ENCODE measurements around the gene RPTOR.

RPTOR gene

GRCh38 chr17:80891397-80892018 is 346.9 kb downstream of the RPTOR start (continued):
- TF ChIP-seq CSRNP3 (CRISPR knock-in tag; IDR thresholded peaks at IDR 0.05) (no peak), ARNTL (CRISPR knock-in tag; IDR thresholded peaks at IDR 0.05; ENCODE audit: borderline replicate concordance, low read depth) (no peak), RARB (CRISPR knock-in tag; IDR thresholded peaks at IDR 0.05) (no peak), ZFP30 (CRISPR knock-in tag; IDR thresholded peaks at IDR 0.05) (no peak), ZC3H10 (CRISPR knock-in tag; IDR thresholded peaks at IDR 0.05) (no peak), GLIS3 (CRISPR knock-in tag; IDR thresholded peaks at IDR 0.05) (no peak), ZNF565 (CRISPR knock-in tag; conservative IDR thresholded peaks at IDR 0.05; ENCODE audit: low read depth) (no peak), CSDC2 (CRISPR knock-in tag; IDR thresholded peaks at IDR 0.05) (no peak), ZNF8 (CRISPR knock-in tag; IDR thresholded peaks at IDR 0.05) (no peak), ESRRG (CRISPR knock-in tag; IDR thresholded peaks at IDR 0.05) (no peak), TOX (CRISPR knock-in tag; IDR thresholded peaks at IDR 0.05; ENCODE audit: borderline replicate concordance) (no peak), OSR1 (CRISPR knock-in tag; IDR thresholded peaks at IDR 0.05) (no peak), SNAI2 (CRISPR knock-in tag; IDR thresholded peaks at IDR 0.05) (no peak), PPARA (CRISPR knock-in tag; IDR thresholded peaks at IDR 0.05; ENCODE audit: borderline replicate concordance) (no peak)

- TF ChIP-seq ZC3H10 (CRISPR knock-in tag; IDR thresholded peaks at IDR 0.05) (no peak), CSDC2 (CRISPR knock-in tag; IDR thresholded peaks at IDR 0.05) (no peak), BACH2 (CRISPR knock-in tag; IDR thresholded peaks at IDR 0.05; ENCODE audit: borderline replicate concordance) (no peak)
- peak; percentile 76 for ATAC-seq
These were observed 347.6 kb downstream of the RPTOR start for GRCh38 chr17:80892019-80892855.

- peak; percentile 92 for ATAC-seq
- no peak for TF ChIP-seq ARNTL (CRISPR knock-in tag; IDR thresholded peaks at IDR 0.05; ENCODE audit: borderline replicate concordance, low read depth)
- TF ChIP-seq ZNF70 (CRISPR knock-in tag; IDR thresholded peaks at IDR 0.05): no peak
- no peak for TF ChIP-seq ZC3H10 (CRISPR knock-in tag; IDR thresholded peaks at IDR 0.05)
- TF ChIP-seq CSDC2 (CRISPR knock-in tag; IDR thresholded peaks at IDR 0.05): 0 out of 2 replicates have a peak, but pooled peaks have one; percentile 21
- TF ChIP-seq ZNF8 (CRISPR knock-in tag; IDR thresholded peaks at IDR 0.05): no peak
- no peak for TF ChIP-seq RARB (CRISPR knock-in tag; IDR thresholded peaks at IDR 0.05)
These were observed 348.4 kb downstream of the RPTOR start for GRCh38 chr17:80892900-80893603.

- no peak for ATAC-seq
- TF ChIP-seq RARB (CRISPR knock-in tag; IDR thresholded peaks at IDR 0.05) (no peak), ZNF565 (CRISPR knock-in tag; conservative IDR thresholded peaks at IDR 0.05; ENCODE audit: low read depth) (no peak), POU6F1 (CRISPR knock-in tag; IDR thresholded peaks at IDR 0.05; ENCODE audit: borderline replicate concordance, low read depth) (no peak), GLIS3 (CRISPR knock-in tag; IDR thresholded peaks at IDR 0.05) (no peak), OSR1 (CRISPR knock-in tag; IDR thresholded peaks at IDR 0.05) (no peak), TOX (CRISPR knock-in tag; IDR thresholded peaks at IDR 0.05; ENCODE audit: borderline replicate concordance) (no peak), CSDC2 (CRISPR knock-in tag; IDR thresholded peaks at IDR 0.05) (no peak), PPARA (CRISPR knock-in tag; IDR thresholded peaks at IDR 0.05; ENCODE audit: borderline replicate concordance) (no peak), SNAI2 (CRISPR knock-in tag; IDR thresholded peaks at IDR 0.05) (no peak), ZNF70 (CRISPR knock-in tag; IDR thresholded peaks at IDR 0.05) (no peak), ZFP30 (CRISPR knock-in tag; IDR thresholded peaks at IDR 0.05) (no peak), PATZ1 (CRISPR knock-in tag; IDR thresholded peaks at IDR 0.05; ENCODE audit: borderline replicate concordance) (no peak), TSHZ2 (CRISPR knock-in tag; IDR thresholded peaks at IDR 0.05) (no peak), ZC3H10 (CRISPR knock-in tag; IDR thresholded peaks at IDR 0.05) (no peak), ISL1 (CRISPR knock-in tag; IDR thresholded peaks at IDR 0.05) (no peak)
These were observed 349.2 kb downstream of the RPTOR start for GRCh38 chr17:80893604-80894438.

All from SK-N-SH treated with all-trans-retinoic acid at 6 μM for 48 hours (cell line).